Spleen (tissue), 7 donors: ENCODE results near the gene PHACTR2.

Source experiments
- POLR2A ChIP-seq, 3 donors: fragments of 450-650 bp; IDR thresholded peaks; one replicate each; pipeline ENCODE4 v1.5.1; 2017; ENCODE audit warnings: antibody characterized with exemption in 3 of 3, mild to moderate bottlenecking in 1 of 3
- POLR2AphosphoS5 ChIP-seq, 3 donors: sonication (generic); formaldehyde crosslinking; IDR thresholded peaks; one replicate each; pipeline ENCODE4 v1.5.1; 2017; ENCODE audit warnings: antibody characterized with exemption in 3 of 3
- TF ChIP-seq, protein P1 (sequence below), 11 experiments: fragments of 200-600 bp in 7 of 11; fragments of 450-650 bp in 4 of 11; sonication (generic) in 4 of 11; IDR thresholded peaks in 8 of 11; conservative IDR thresholded peaks in 3 of 11; 1 replicate in 7 of 11; 2 replicates in 4 of 11; pipeline versions ENCODE4 v1.4.0 to v1.8.0; 2016 to 2021; ENCODE audit warnings: antibody characterized with exemption in 11 of 11, inconsistent platforms in 4 of 11, mild to moderate bottlenecking in 1 of 11
- donor health status: DM: no; HTN: no; CAD: no; lungs with moderate emphysema.
- donor health status: DM: no; HTN: no; CAD: no.
- donor health status: DM: no; HTN: no; CAD: no.

DNA sequence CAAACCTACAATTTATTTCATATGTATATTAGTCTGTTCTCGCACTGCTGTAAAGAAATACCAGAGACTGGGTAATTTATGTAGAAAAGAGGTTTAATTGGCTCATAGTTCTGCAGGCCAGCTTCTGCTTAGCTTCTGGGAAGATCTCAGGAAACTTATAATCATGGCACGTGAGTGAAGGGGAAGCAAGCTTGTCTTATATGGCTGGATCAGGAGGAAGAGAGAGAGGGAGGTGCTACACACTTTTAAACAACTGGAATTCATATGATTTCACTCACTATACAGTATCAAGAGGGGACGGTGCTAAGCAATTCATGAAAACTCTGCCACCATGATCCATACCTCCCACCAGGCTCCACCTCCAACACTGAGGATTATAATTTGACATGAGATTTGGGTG lies 29.9 kb downstream of the PHACTR2 start:
- TF ChIP-seq, protein P1, sequence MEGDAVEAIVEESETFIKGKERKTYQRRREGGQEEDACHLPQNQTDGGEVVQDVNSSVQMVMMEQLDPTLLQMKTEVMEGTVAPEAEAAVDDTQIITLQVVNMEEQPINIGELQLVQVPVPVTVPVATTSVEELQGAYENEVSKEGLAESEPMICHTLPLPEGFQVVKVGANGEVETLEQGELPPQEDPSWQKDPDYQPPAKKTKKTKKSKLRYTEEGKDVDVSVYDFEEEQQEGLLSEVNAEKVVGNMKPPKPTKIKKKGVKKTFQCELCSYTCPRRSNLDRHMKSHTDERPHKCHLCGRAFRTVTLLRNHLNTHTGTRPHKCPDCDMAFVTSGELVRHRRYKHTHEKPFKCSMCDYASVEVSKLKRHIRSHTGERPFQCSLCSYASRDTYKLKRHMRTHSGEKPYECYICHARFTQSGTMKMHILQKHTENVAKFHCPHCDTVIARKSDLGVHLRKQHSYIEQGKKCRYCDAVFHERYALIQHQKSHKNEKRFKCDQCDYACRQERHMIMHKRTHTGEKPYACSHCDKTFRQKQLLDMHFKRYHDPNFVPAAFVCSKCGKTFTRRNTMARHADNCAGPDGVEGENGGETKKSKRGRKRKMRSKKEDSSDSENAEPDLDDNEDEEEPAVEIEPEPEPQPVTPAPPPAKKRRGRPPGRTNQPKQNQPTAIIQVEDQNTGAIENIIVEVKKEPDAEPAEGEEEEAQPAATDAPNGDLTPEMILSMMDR (IDR thresholded peaks at IDR 0.05 in 8 of 11, conservative IDR thresholded peaks at IDR 0.05 in 3 of 11): no peak
- no peak for TF ChIP-seq POLR2A (IDR thresholded peaks at IDR 0.05)
- no peak for TF ChIP-seq POLR2AphosphoS5 (IDR thresholded peaks at IDR 0.05)
